ENCODE data around the gene PABPC1L.

Gene PABPC1L

DNA sequence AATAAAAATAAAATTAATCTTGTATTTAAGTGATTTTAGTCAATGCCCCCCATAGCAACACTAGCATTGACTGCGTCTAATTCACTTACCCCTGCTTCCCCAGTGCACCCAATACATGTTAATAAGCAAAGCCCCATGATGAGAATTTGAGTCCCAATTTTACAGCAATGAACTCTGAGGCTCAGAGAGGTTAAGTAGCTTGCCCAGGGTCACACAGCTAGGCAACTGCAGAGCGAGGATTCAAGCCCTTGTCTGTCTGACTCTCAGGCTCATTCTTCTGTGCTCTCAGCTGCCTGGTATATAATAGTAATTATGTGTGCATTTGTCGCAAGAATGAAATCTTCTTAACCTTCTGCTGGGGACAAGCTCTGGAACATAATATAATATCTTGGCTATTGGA is 8.5 kb downstream of the PABPC1L start:
- H3K27me3 ChIP-seq (ENCODE audit: control insufficient read depth, insufficient read depth, low read length, poor library complexity, severe bottlenecking) = no peaks in the 10 kb centered on the region
- peaks cover 12% of the 10 kb centered on the region for H3K36me3 ChIP-seq (ENCODE audit: control insufficient read depth, insufficient read depth, low read length)
- no peak overlapping the region for H3K27ac ChIP-seq (ENCODE audit: insufficient read depth, low read depth, low read length, poor library complexity, severe bottlenecking)
- WGBS, 2 experiments = 94% methylated on average over 3 of the region's 3 CpGs
- H3K4me1 ChIP-seq (ENCODE audit: control insufficient read depth, insufficient read depth, low read length) = peaks cover 2% of the 10 kb centered on the region
- H3K9me3 ChIP-seq (ENCODE audit: control insufficient read depth, low read length) = no peaks in the 10 kb centered on the region
- H3K4me3 ChIP-seq (ENCODE audit: insufficient read depth, low read depth, low read length) = no peak overlapping the region

DNA sequence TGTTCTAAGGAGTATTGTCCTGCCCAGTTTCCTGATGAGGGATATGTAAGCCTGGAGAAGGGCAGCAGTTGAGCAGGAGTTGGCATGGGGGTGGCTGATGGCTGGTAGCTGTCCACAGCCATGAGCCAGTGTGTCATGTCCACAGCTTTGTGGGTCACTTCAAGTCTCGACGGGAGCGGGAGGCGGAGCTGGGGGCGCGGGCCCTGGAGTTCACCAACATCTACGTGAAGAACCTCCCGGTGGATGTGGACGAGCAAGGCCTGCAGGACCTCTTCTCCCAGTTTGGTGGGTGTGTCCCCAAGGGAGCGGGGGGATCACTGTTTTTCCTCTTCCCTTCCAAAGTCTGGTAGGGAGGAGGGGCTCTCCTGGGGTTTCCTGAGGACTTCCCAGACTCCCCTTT is 8.9 kb downstream of the PABPC1L start:
- Histone ChIP-seq H3K27me3 (ENCODE audit: control insufficient read depth, insufficient read depth, low read length, poor library complexity, severe bottlenecking) (no peaks in the 10 kb centered on the region), H3K27ac (ENCODE audit: insufficient read depth, low read depth, low read length, poor library complexity, severe bottlenecking) (no peak overlapping the region), H3K9me3 (ENCODE audit: control insufficient read depth, low read length) (no peaks in the 10 kb centered on the region), H3K4me1 (ENCODE audit: control insufficient read depth, insufficient read depth, low read length) (peaks cover 2% of the 10 kb centered on the region), H3K4me3 (ENCODE audit: insufficient read depth, low read depth, low read length) (no peak overlapping the region), H3K36me3 (ENCODE audit: control insufficient read depth, insufficient read depth, low read length) (peaks cover 12% of the 10 kb centered on the region)
- 95 to 96% methylated on average over 10 of the region's 10 CpGs for WGBS, 2 experiments

DNA sequence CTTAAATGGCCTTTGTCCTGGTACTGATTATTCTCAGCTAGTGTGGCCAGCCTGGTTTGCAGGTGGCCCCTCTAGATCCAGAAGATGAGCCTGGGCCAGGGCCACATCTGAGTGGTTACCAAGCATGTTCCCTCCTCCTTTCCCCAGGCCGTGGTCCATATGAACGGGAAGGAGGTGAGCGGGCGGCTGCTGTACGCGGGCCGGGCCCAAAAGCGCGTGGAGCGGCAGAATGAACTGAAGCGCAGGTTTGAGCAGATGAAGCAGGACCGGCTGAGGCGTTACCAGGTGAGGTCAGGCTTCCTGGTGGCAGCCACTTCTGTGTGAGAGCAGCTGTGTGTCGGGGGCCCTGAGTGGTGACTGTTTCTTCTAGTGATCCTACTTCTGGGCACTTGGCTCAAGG is 11.6 kb downstream of the PABPC1L start:
- no peaks in the 10 kb centered on the region for H3K9me3 ChIP-seq (ENCODE audit: control insufficient read depth, low read length)
- H3K36me3 ChIP-seq (ENCODE audit: control insufficient read depth, insufficient read depth, low read length) = peaks cover 17% of the 10 kb centered on the region
- no peak overlapping the region for H3K4me3 ChIP-seq (ENCODE audit: insufficient read depth, low read depth, low read length)
- H3K4me1 ChIP-seq (ENCODE audit: control insufficient read depth, insufficient read depth, low read length) = peaks cover 2% of the 10 kb centered on the region
- H3K27ac ChIP-seq (ENCODE audit: insufficient read depth, low read depth, low read length, poor library complexity, severe bottlenecking) = no peak overlapping the region
- 96 to 97% methylated on average over 14 of the region's 14 CpGs for WGBS, 2 experiments
- no peaks in the 10 kb centered on the region for H3K27me3 ChIP-seq (ENCODE audit: control insufficient read depth, insufficient read depth, low read length, poor library complexity, severe bottlenecking)

DNA sequence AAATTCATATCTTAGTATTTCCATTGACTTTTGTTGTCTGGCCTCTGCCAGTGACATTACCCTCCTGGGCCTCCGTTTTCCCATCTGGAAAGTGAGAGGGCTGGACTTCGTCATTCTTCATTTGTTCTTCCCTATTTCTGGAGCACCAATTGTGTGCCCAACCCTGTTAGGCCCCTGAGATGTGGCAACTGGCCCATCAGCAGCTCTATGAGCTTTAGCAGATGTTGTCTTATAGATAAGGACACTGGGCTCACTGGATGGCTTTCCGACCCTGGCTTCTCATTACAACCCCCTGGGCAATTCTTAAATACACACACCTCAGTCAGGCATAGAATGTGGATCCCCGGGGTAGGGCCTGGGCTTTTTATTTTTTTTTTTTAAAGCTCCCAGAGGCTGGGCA is 14.7 kb downstream of the PABPC1L start:
- no peaks in the 10 kb centered on the region for H3K4me1 ChIP-seq (ENCODE audit: control insufficient read depth, insufficient read depth, low read length)

DNA sequence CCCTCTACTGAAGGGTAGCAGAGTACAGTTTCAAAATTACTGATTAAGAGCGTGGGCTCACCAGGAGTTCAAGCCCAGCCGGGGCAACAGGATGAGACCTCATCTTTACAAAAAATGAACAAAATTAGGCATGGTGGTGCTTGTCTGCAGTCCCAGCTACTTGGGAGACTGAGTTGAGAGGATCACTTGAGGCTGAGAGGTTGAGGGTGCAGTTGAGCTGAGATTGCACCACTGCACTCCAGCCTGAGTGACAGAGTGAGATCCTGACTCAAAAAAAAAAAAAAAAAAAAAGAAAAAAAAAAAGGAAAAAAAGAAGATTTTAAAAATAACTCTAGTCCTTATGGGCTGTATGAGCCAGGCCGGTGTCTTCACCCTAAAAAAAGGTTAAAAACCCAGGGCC is 18.7 kb downstream of the PABPC1L start:
- no peaks in the 10 kb centered on the region for H3K9me3 ChIP-seq (ENCODE audit: control insufficient read depth, low read length)
- H3K36me3 ChIP-seq (ENCODE audit: control insufficient read depth, insufficient read depth, low read length) = peaks cover 23% of the 10 kb centered on the region
- 75 to 78% methylated on average over 3 of the region's 3 CpGs for WGBS, 2 experiments
- no peaks in the 10 kb centered on the region for H3K27me3 ChIP-seq (ENCODE audit: control insufficient read depth, insufficient read depth, low read length, poor library complexity, severe bottlenecking)
- no peak overlapping the region for H3K27ac ChIP-seq (ENCODE audit: insufficient read depth, low read depth, low read length, poor library complexity, severe bottlenecking)
- H3K4me1 ChIP-seq (ENCODE audit: control insufficient read depth, insufficient read depth, low read length) = no peaks in the 10 kb centered on the region
- no peak overlapping the region for H3K4me3 ChIP-seq (ENCODE audit: insufficient read depth, low read depth, low read length)

More for the DNA sequence above, 14.7 kb downstream of the PABPC1L start:
- peaks cover 12% of the 10 kb centered on the region for H3K36me3 ChIP-seq (ENCODE audit: control insufficient read depth, insufficient read depth, low read length)
- no peak overlapping the region for H3K4me3 ChIP-seq (ENCODE audit: insufficient read depth, low read depth, low read length)
- no peaks in the 10 kb centered on the region for H3K9me3 ChIP-seq (ENCODE audit: control insufficient read depth, low read length)
- H3K27me3 ChIP-seq (ENCODE audit: control insufficient read depth, insufficient read depth, low read length, poor library complexity, severe bottlenecking) = no peaks in the 10 kb centered on the region
- 87 to 90% methylated on average over 4 of the region's 4 CpGs for WGBS, 2 experiments
- H3K27ac ChIP-seq (ENCODE audit: insufficient read depth, low read depth, low read length, poor library complexity, severe bottlenecking) = no peak overlapping the region

DNA sequence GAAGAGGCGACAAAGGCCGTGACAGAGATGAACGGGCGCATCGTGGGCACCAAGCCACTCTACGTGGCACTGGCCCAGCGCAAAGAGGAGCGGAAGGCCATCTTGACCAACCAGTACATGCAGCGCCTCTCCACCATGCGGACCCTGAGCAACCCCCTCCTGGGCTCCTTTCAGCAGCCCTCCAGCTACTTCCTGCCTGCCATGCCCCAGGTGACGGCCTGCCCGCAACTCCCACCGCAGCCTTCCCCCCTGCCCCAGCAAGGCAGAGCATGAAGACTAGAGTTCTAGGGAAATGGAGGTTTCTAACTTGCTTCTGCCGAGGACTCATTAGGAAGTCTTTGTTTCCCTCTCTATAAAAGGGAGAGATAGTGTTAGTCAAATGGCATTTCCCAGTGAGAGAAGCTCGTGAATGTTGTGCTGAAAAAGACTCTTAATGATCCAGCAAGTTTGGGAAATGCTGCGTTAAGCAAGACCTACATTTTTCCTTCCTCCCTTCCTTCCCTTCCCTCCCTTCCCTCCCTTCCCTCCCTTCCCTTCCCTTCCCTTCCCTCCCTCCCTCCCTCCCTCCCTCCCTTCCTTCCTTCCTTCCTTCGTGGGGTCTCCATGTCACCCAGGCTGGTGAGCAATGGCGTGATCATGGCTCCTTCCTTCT is 20.8 kb downstream of the PABPC1L start:
- H3K4me1 ChIP-seq (ENCODE audit: control insufficient read depth, insufficient read depth, low read length) = no peaks in the 10 kb centered on the region
- WGBS, 2 experiments = 94 to 96% methylated on average over 18 of the region's 18 CpGs
- peaks cover 24% of the 10 kb centered on the region for H3K36me3 ChIP-seq (ENCODE audit: control insufficient read depth, insufficient read depth, low read length)
- no peak overlapping the region for H3K27ac ChIP-seq (ENCODE audit: insufficient read depth, low read depth, low read length, poor library complexity, severe bottlenecking)
- H3K4me3 ChIP-seq (ENCODE audit: insufficient read depth, low read depth, low read length) = no peak overlapping the region
- no peaks in the 10 kb centered on the region for H3K27me3 ChIP-seq (ENCODE audit: control insufficient read depth, insufficient read depth, low read length, poor library complexity, severe bottlenecking)
- no peaks in the 10 kb centered on the region for H3K9me3 ChIP-seq (ENCODE audit: control insufficient read depth, low read length)

DNA sequence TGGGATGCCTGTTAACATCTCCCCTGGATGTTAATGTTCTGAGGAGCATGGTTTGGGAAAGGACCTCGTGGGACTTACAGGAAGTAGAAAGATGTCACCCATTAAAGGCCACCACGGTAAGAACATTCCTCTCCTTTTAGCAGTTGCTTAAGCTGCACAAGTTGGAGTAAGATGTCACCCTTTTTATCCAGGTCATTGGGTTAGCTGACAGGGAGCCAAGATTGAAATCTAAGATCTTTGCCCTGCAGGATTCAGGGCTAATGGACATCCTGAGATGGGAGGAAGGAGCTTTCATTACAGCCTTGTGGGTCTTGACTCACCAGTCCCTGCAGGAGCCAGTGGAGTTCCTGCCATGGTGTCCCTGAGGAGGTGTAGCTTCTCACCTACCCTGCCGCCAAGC is 22.1 kb downstream of the PABPC1L start:
- no peaks in the 10 kb centered on the region for H3K4me1 ChIP-seq (ENCODE audit: control insufficient read depth, insufficient read depth, low read length)
- no peaks in the 10 kb centered on the region for H3K9me3 ChIP-seq (ENCODE audit: control insufficient read depth, low read length)
- 87 to 91% methylated on average over 3 of the region's 3 CpGs for WGBS, 2 experiments
- H3K27ac ChIP-seq (ENCODE audit: insufficient read depth, low read depth, low read length, poor library complexity, severe bottlenecking) = no peak overlapping the region
- no peaks in the 10 kb centered on the region for H3K27me3 ChIP-seq (ENCODE audit: control insufficient read depth, insufficient read depth, low read length, poor library complexity, severe bottlenecking)
- H3K4me3 ChIP-seq (ENCODE audit: insufficient read depth, low read depth, low read length) = no peak overlapping the region
- H3K36me3 ChIP-seq (ENCODE audit: control insufficient read depth, insufficient read depth, low read length) = peaks cover 30% of the 10 kb centered on the region

DNA sequence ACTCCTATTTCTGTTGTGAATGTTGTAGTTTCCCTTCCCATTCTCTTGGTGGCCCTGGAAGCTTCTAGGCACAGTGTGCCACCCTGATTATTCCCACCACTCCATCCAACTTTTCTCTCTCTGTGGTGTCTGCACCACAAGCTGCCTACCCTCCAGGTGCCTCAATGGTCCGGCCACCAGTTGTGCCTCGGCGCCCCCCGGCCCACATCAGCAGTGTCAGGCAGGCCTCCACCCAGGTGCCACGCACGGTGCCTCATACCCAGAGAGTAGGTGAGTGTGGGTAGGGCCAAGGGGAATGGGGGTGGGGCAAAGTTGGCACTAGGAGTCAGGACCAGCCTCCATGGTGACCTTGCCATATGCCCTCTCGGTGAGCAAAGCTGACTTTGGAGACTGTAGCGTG is 23.1 kb downstream of the PABPC1L start:
- 98 to 99% methylated on average over 8 of the region's 8 CpGs for WGBS, 2 experiments
- Histone ChIP-seq H3K27ac (ENCODE audit: insufficient read depth, low read depth, low read length, poor library complexity, severe bottlenecking) (no peak overlapping the region), H3K4me1 (ENCODE audit: control insufficient read depth, insufficient read depth, low read length) (no peaks in the 10 kb centered on the region), H3K9me3 (ENCODE audit: control insufficient read depth, low read length) (no peaks in the 10 kb centered on the region), H3K27me3 (ENCODE audit: control insufficient read depth, insufficient read depth, low read length, poor library complexity, severe bottlenecking) (no peaks in the 10 kb centered on the region), H3K4me3 (ENCODE audit: insufficient read depth, low read depth, low read length) (no peak overlapping the region), H3K36me3 (ENCODE audit: control insufficient read depth, insufficient read depth, low read length) (peaks cover 30% of the 10 kb centered on the region)

DNA sequence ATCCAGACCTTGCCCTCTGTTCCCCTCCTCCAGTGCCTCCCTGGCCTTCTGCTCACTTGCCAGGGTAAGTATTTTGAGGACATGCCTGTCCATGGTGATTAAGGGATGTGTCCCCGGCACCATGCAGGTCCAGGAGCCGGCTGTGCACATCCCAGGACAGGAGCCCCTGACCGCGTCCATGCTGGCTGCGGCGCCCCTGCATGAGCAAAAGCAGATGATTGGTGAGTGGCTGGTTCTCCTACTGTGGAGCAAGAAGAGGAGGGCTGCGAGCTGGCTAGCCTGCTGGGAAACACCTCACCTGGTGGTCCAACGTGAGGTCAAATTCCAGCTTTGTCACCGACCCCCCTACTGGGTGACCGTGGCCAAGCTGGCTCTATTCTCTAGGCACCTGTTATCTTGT is 26.6 kb downstream of the PABPC1L start:
- Histone ChIP-seq H3K27ac (ENCODE audit: insufficient read depth, low read depth, low read length, poor library complexity, severe bottlenecking) (no peak overlapping the region), H3K36me3 (ENCODE audit: control insufficient read depth, insufficient read depth, low read length) (peaks cover 32% of the 10 kb centered on the region)
- 93 to 94% methylated on average over 10 of the region's 10 CpGs for WGBS, 2 experiments

DNA sequence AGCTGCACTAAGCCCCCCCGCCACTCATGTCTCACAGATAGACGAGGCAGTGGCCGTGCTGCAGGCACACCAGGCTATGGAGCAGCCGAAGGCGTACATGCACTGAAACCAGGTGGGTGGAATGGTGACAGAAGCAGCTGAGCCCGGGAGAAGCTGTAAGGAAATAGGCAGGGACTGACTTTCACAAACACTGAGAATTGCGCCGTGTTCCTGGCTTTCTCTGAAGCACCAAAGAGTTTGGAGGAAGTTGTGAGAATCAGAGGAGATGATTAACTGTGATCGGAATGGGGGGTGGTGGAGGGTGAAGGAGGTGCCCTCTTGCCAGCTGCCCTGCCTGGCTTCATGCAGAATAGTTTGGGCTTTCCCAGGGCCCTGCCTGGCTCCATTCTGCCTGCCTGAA is 28.8 kb downstream of the PABPC1L start:
- WGBS, 2 experiments = 95 to 96% methylated on average over 9 of the region's 9 CpGs
- no peak overlapping the region for H3K27ac ChIP-seq (ENCODE audit: insufficient read depth, low read depth, low read length, poor library complexity, severe bottlenecking)
- H3K27me3 ChIP-seq (ENCODE audit: control insufficient read depth, insufficient read depth, low read length, poor library complexity, severe bottlenecking) = no peaks in the 10 kb centered on the region
- H3K9me3 ChIP-seq (ENCODE audit: control insufficient read depth, low read length) = no peaks in the 10 kb centered on the region
- H3K4me1 ChIP-seq (ENCODE audit: control insufficient read depth, insufficient read depth, low read length) = no peaks in the 10 kb centered on the region
- H3K4me3 ChIP-seq (ENCODE audit: insufficient read depth, low read depth, low read length) = no peak overlapping the region
- H3K36me3 ChIP-seq (ENCODE audit: control insufficient read depth, insufficient read depth, low read length) = peaks cover 31% of the 10 kb centered on the region

More for the DNA sequence above, 26.6 kb downstream of the PABPC1L start:
- H3K4me1 ChIP-seq (ENCODE audit: control insufficient read depth, insufficient read depth, low read length) = no peaks in the 10 kb centered on the region
- H3K27me3 ChIP-seq (ENCODE audit: control insufficient read depth, insufficient read depth, low read length, poor library complexity, severe bottlenecking) = no peaks in the 10 kb centered on the region
- H3K4me3 ChIP-seq (ENCODE audit: insufficient read depth, low read depth, low read length) = no peak overlapping the region
- H3K9me3 ChIP-seq (ENCODE audit: control insufficient read depth, low read length) = no peaks in the 10 kb centered on the region

Data from ectodermal cell (in vitro differentiated cells).